Posterior vena cava (tissue), 2 donors: ENCODE measurements around the gene ALDOC. TPM values are rescaled to one million over a fixed set of nuclear protein-coding genes. Genes with fewer than 3 reads are reported as not detected.
"Not testable (repeated sequence)": the region's sequence is repeated elsewhere in the genome, so short reads cannot be mapped to it uniquely, and the experiment has no call there.

Source experiments
- DNase-seq: peaks from one replicate; pipeline ENCODE4 v3.0.0-alpha.2; 2020; ENCODE audit warnings: low spot score
- intact Hi-C, 2 donors: fragments of 100-400 bp; cut with DNase I; formaldehyde crosslinking; loops; one replicate each; pipeline versions ENCODE4 v1.14.1 to v1.14.2; 2022 to 2023
- long read RNA-seq, 2 donors: library from polyadenylated mRNA; unstranded; transcript quantifications; one replicate each; pipeline ENCODE4 v2.0.0, GENCODE V29; 2020 to 2021
- total RNA-seq, 2 donors: library from RNA; stranded (reverse); fragmentation: NEBNext Ultra II Directional; extraction: Animal tissue kit (Norgen Biotek cat#: 25700); gene quantifications; one replicate each; pipeline ENCODE4 v1.2.1, GENCODE V29; 2021
- donor health status: DM: yes; HTN: yes; CAD: no.
- donor health status: DM: yes; HTN: yes; CAD: no.

The ALDOC gene
- 1 to 10 TPM; 6.9 to 8.4 TPM for total RNA-seq
- long read RNA-seq, donor 1, partial matches to known transcripts: 0 of 4 reads
- long read RNA-seq, donor 1, other reads (novel, unspliced or antisense): 0 of 4 reads
- long read RNA-seq, donor 2, transcript ALDOC-201 (9 exons, 1,982 nt): major isoform, 9 of 11 reads
- long read RNA-seq, donor 2, partial matches to known transcripts: 1 of 11 reads
- long read RNA-seq, donor 2, other reads (novel, unspliced or antisense): 0 of 11 reads

DNA sequence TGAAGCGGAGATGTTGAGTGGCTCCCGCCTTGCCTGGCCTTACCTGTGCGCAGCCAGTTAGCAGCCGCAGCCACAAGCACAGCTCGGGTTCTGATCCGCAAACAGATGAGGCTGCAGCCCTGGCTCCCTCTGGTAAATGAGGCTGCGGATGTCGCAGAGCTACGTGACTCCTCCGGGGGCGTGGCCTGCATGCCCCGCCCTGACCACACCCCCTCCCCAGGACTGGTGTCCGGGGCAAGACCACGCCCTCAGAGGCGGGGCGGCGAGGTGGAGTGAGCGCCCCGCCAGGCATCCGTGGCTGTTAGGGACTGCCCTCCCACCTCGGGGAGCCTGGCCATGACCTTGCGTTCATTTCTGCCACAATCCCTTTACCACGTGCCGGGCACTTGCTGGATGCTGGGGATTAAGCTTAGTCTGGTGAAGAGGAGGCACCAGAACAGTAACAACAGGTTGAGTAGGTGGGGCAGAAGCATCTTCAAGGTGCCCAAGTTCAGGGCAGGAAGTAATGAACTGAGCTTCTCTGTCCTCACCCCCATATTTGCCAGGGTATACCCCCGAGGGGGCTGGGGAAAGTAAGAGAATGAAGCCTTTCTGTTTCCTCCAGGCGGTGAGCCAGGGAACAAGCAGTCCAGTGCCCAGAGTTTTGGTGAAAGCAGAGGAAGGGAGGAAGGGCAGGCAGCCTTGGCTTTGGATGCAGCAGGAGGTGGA lies at the start of gene ALDOC:
ALDOC (minus strand) TSS at position 138 of the 708 bp plus-strand sequence. CDS start 1,363 bp downstream, outside the sequence.
- DNase-seq: peak; percentile 99
- intact Hi-C loops: no loop called here

DNA sequence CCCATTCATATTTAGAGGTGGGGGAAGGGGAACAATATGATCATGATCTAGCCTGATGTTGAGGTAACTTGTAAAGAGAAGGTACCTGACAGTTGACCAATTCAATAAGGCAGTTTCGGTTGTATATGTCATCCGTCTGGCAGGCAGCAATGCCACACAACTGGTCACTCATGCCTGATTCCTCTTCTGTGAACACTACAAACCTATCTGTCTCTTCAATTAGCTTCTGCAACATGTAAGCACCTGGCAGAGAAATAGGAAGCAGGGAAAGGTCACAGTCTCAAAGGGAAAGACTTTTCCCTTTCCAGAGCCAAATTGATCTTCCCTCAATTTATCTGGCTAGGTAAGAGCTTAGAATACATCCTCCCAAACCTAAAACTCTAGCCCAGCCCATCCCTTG lies 47.5 kb upstream of the ALDOC start:
- DNase-seq: no peak
- intact Hi-C loops: no loop called here

DNA sequence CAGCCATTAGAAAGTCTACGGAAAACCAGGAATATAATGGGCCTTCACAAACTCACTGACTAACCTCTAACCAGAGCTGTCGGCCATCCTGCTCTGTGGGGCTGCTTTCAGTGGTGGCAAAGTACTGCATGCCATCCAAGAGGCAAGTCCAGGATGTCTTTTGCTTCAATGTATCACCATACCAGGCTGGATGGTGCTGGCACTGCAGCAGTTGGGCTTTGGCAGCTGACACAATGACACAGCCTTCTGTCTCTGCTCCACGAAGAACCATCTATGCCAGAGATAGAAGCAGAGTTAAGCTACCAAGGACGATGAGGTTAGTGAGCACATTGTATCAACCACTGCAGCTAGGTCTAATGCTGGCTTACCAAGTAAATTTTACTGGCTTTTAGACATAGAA lies 47.0 kb upstream of the ALDOC start:
- DNase-seq: peak; percentile 41
- intact Hi-C loops: no loop called here

DNA sequence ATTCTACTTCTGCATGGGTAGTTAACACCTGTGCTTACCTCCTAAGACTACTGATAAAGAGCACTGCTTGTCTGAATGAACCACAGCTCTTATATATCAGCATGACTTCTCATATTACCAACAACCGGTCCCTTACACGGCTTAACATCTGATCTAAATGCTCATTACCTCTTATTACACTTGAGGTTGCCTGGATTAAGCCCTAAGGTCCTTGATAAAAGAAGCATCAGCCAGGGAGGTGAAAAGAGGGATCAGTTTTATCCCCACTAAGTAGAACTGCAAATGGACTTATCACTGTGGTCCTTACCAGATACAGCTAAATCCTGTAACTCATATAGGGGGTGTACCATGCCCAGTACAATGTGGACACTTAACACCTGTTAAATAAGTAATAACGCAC lies 45.5 kb upstream of the ALDOC start:
- intact Hi-C loops: no loop called here

DNA sequence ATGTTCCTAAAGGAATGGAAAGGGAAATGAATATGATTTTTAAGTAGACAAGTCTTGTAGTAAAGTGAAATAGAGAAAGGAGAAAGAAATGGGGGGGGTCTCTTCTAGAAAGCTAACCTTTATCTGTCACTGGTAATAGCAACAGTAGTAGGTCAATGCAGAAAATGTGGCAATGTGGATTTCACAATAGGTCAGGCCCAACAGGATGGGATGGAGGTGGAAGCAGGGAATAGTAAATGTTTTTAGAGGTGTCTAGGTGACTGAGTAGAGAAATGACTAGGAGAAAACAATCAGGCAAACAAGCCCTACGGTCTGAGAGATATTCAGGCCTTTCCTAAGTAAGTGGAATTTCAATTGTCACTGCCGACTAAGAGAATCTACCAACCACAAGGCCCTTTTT lies 43.3 kb upstream of the ALDOC start:
- intact Hi-C loops: no loop called here
- DNase-seq: no peak

More for the DNA sequence above, 45.5 kb upstream of the ALDOC start:
- DNase-seq: no peak

DNA sequence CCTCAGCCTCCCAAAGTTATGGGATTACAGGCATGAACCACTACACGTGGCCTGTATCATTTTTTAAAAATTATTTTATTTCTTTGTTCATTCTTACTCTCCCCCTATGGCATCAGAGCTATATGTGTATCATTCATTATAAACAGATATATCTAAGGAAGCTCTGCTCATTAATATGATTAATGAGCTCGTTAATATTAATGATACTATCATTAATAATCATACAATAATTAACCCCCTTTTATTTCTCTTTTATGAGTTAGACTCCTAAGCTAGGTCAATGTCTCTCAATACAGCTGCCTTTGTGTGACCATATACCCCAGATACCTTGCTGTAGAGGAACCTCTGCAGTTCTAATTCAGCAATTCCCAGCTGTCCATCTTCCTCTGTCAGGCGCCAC lies 41.8 kb upstream of the ALDOC start:
- intact Hi-C loops: no loop called here
- DNase-seq: no peak

DNA sequence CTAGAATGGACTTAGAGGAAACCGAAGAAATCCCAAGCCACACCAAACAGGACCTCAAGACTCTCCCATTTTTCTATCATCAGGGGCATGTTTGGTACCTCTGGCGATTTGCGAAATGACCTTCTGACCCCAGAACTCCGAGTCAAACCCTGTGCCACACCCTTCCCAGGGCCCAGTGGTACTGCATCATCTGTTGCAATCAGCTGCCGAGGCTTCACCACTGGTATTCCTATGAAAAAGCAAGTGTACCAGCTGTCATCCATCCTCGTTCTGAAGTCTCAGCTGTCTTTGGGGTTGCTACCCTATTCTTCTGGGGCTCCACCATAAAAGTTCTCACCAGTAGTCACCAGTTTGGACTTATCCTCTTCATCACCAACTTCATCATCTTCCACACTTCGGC lies 39.6 kb upstream of the ALDOC start:
- DNase-seq: no peak
- intact Hi-C loops: no loop called here

DNA sequence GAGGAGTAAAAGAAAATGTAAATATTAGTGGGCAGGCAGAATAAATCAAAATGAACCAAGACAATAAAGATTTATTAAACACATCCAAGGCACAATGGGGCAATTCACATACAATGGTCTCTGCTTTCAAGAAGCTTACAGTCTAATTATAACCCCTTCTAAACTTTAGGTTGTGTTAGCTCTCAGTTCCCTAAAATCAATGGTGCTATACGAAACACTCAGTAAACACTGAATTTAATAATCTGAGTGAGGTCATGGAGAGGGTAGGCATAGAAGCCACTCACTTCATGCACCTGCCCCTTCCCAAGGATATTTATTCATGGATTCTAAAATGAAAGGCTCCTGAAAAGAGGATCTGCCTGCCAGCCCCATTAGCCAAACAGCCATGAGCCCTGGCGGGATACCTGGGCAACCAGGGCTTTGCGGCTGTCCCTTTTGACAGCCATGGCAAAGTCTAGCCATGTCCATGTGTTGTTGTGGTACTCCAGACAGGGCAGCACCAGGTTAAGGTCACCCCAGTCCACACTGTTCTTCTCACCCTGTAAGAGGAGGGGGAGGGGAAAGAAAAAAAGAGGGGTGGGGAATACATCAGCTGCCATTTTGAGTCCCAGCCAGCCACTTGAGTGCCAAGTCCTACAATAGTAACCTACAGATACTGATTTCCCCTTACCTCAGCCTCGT lies 38.7 kb upstream of the ALDOC start:
- intact Hi-C loops: no loop called here
- no peak for DNase-seq

DNA sequence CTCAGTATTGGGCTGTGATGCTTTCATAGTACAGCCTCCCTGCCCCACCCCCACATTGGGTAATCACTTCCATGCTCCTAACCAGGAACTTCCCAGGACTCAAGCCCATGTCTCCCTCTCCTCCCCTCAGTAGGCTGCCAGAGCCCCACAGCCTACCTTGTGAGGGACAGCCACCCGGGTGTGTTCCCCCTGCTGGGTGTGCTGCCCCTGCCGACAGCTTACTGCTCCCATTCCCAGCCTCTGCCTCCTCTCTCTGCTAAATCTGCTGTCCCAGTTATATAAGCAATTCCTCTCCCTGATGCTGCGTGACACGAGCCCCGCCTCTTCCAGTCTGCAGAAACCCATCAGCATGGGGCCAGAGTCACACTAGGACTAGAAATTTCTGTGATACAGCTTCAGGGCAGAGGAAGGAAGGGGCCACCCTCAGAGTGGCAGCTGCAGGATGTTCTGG lies 37.3 kb upstream of the ALDOC start, which contains the start of gene RSKR:
RSKR (minus strand) TSS at position 255 of the 451 bp plus-strand sequence; CDS start at position 231, 24 bp downstream.
- intact Hi-C loops: loop anchor here in 1 of 2 donors (5.0 kb wide), 1 partner anchor 117 kb away; no protein-coding TSS in a partner anchor
- DNase-seq: no peak

DNA sequence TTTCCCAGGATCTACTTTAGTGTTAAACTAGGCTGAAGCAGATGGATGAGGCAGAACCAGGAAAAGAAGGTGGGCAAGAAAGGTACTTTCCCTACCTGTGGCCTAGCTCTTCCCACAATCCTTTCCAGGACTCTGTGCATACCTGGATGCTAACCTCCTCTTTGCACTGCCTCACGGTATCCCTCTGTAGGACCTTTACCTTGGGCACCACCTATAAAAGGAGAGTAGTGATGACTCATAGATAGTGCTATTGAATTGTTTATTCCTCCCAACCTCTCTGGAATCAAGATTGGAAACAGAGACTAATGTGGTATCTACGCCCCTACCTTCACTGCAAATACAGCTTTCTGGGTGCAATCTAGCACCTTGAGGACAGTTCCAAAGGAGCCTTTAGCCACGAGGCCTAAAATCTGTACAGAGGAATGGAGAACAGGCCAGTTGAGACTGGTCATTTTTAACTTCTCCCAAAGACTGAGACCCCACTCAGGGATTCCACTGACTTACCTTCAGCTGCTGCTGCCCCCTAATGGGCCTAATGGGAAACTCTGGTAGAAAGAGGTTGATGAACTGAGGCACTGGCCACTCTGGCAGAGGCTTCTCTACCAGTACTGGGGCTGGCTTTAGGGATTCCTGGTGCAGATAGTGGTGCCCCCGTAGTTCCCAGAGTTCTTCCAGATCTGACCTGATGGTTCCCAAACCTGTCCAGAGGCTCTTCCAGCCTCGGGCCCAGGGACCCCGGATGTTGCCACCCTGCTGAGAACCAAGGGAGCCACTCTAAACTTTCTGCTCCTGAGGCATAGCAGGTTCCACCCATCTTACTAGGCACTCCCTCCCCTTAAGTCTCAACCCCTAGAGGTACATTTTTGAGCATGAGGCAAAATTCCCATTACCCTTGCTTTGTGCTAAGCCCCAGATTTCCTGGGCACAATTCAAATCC lies 36.5 kb upstream of the ALDOC start:
- DNase-seq: no peak
- intact Hi-C loops: loop anchor here in 1 of 2 donors (5.0 kb wide), 1 partner anchor 116 kb away; no protein-coding TSS in a partner anchor

DNA sequence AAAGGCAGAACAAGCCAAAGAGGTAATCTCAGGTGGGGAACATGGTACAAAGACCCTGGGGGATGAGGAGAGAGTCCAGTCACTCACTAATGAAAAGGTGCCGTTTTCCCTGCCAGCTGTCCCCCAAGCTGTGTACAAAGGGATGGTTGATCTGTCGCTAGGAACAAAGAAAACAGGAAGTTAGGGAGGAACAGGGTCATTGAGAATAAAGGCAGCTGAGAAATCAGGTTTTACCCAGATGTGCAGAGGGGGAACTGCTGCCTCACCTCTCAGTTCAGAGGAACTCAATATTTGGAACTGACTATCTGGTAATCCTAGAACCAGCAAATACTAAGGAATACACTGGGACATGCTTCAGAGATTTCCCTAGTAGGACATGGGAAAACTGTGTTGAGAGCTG lies 35.8 kb upstream of the ALDOC start:
- intact Hi-C loops: loop anchor here in 1 of 2 donors (5.0 kb wide), 1 partner anchor 115 kb away; no protein-coding TSS in a partner anchor
- no peak for DNase-seq

DNA sequence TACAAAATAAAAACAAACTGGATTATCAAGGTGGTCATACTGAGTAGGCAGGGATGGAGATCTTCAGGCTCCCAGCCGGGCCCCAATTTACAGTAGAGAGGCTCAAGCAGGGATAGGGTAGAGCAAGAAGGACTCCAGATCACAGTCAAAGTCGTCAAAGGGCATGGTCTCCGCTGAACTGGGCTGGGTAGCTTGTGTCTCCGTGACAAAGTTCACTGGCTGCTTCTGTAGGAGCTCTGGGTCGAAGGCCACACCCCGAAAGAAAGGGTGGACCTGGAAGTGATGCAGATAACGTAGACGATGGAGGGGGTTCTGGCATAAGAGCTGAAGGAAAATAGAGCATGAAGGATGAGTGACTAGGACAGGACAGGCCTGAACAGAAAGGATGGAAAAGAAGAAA lies 33.7 kb upstream of the ALDOC start:
- intact Hi-C loops: loop anchor here in 1 of 2 donors (5.0 kb wide), 1 partner anchor 113 kb away; no protein-coding TSS in a partner anchor
- DNase-seq: no peak

DNA sequence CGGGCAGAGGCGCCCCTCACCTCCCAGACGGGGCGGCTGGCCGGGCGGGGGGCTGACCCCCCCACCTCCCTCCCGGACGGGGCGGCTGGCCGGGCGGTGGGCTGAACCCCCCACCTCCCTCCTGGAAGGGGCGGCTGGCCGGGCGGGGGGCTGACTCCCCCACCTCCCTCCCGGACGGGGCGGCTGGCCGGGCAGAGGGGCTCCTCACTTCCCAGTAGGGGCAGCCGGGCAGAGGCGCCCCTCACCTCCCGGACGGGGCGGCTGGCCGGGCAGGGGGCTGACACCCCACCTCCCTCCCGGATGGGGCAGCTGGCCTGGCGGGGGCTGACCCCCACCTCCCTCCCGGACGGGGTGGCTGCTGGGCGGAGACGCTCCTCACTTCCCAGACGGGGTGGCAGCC lies 27.3 kb upstream of the ALDOC start:
- DNase-seq, intact Hi-C loops: not testable (repeated sequence)

DNA sequence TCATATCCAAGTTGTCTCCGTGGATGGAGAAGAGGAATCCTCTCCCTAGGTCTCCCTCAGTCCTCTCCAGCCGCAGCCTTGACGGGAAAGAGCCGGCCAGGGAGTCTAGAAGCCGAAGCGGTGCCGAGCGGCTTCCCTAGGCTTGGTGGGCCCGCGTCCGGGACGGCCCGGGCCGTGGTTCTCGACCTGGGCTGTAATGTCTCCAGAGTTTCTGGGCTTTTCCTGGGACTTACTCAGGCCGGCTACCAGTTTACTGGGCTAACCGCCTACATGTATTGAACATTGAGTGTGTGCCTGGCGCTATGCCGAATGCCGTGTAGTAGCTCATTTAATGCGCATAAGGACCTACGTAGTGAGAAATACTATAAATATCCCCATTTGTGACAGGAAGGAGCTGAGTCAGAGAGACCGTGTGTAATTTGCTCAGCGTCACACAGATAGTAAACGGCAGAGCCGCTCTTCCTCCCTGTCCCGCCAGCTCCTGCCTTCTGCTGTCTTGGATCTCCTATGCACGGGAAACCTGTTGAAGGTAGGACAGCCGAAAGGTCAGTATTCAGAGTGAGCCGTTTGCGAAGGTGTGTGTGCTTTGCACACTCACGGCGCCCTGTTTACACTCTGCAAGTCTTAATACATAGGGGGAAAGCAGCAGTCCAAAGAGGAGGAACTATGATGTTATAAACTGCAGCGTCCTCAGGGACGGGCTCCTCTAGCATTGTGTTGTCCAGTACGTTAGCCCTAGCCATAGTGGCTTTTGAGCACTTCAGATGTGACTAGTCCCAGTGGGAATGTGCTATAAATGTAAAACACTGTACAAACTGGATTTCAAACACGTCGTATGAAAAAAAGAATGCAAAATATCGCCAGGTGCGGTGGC lies 22.9 kb upstream of the ALDOC start:
- DNase-seq: peak; percentile 91
- intact Hi-C loops: no loop called here

DNA sequence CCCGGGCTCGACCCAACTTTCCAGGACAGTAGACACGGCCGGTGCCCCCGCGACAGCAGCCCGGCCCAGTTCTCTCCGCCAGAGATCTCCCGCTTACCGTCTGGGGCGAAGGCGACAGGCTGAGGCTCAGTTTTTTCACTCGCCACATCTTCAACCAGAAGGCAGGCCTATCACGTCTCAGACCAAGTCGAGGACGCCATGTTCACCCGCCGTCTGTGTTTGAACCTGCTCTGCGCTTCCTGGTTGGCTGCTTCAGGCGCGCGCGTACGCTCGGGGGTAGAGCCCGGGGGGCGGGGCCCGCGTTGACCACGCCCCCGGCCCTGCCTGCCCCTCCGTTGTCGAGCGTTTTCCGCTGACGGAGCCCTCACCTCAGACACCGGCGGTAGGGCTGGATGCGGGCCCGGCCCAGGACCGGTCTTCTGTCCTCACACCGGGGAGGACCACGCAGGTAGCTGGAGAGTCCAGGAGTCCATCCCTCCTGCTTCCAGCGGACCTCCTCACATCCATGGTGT lies 22.2 kb upstream of the ALDOC start, which contains the start of gene SPAG5:
SPAG5 (minus strand) TSS at position 227 of the 512 bp plus-strand sequence; CDS start at position 148, 79 bp downstream.
- DNase-seq: peak; percentile 97
- intact Hi-C loops: no loop called here

DNA sequence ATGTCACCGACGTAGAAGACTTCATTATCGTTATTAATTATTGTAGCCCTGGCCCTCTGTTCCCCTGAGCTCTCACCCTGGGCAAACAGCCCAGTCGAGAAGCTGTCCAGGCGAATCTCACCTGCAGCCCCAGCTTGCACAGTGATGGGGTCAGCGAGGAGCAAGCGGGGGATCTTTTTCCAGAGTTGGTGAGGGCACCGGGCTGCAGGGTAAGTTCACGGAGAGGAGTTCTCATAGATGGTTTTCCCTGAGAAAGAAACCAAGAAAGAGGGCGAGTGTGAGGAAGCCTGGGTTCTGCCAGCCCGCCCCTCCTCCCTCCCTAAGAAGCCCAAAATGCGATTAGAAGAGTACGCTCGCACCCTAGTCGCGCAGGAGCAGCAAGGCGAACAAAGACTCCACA lies 21.7 kb upstream of the ALDOC start:
- no peak for DNase-seq
- intact Hi-C loops: no loop called here

DNA sequence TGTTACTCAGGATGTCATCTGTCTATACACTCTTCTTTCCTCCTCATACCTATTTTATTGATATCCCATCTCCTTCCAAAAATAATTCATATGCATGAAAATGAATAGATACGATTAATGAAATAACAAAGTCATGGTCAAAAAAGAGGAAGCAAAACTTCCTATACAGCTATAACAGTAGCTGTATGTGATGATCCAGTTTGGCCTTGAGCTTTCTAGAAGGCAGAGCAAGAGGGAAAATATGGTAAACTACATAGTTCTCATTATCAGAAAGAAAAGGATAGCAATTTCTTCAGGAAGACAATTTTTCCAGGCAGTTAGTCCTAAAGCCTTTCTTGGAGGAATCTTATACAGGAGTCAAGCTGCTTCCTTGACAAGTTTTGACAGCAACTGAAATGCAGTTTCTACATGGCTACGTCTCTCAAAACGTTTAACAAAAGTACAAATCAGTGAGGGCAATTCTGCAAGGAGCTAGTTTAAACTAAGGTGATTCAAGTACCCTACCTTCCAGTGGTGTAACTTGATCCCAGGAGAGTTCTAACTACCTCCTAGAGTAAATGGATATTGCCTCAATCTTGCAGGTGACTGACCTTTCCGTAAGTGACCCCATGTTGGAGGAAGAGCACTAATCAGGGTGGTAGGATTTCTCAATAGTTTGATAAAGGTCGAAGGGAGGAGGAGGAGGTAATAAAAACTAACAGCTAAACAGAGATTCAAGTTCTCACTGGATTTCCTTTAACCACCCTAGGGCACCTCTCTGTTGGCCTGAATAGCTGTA lies 21.1 kb upstream of the ALDOC start:
- no peak for DNase-seq

More for the DNA sequence above, 21.1 kb upstream of the ALDOC start:
- intact Hi-C loops: no loop called here
